ENCODE results near the gene DNAJC24. TPM values are rescaled to one million over a fixed set of nuclear protein-coding genes. Genes with fewer than 3 reads are reported as not detected.

DNAJC24 gene
- total and polyA plus RNA-seq, 9 of the 15 experiments (the other 6 are each of a cell fraction or from before 2014, with no cell fraction given), result 12.2 to 31.9 (median 16.9) TPM

DNA sequence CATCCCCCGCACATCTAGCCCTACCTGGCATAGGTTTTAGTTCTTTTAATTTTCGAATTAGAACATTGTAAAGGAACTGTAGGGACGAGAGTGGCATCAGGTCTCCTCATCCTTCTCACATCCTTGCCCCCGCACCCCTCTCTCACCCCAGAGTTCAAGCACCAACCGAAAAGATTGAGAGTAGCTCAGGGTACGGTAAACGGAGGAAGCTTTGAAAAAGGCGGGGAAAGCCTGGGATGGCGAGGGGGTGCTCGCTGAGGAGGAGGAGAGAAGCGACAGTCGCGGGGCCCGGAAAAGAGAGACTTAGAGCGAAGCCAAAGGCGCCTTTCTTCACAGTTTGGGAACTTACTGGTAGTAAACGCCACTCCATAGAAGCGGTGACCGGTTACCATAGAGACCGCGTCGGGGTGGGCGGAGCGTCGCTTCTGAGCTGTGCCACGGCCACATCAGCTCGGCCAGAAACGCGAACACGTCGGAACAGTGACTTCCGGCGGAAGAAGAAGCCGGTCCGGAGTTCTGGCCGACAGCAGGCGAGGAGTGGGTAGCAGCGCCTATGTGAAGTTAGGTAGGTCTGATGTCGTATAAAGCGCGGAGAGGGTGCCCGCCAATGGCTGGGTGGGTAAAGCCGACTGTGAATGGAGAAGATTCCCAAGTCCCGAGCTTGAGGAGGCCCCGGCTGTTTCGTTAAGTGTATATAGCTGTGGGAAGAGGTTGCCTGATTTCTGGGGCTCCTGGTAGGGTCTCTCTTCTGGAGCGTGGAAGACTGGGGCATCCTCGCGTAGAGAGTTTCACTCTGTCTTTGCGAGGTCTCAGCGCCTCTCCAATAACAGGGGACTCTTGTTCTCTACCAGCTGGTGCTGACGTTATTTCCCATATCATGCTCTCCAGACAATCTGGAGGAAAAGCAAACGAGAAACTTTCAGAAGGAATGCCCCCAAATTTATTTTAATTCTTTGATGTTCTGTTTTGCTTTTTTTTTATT lies at the start of gene DNAJC24, which contains the start of gene DCDC1 (continued):
- TF ChIP-seq ASH1L (IDR thresholded peaks at IDR 0.05; ENCODE audit: borderline replicate concordance, low read depth, partially characterized antibody) (no peak), ZNF140 (CRISPR knock-in tag; IDR thresholded peaks at IDR 0.05) (no peak), ZEB2 (IDR thresholded peaks at IDR 0.05) (peak; percentile 90), HNRNPL (IDR thresholded peaks at IDR 0.05; ENCODE audit: low read depth, low read length) (no peak), ZNF12 (CRISPR knock-in tag; IDR thresholded peaks at IDR 0.05) (no peak), ZNF253 (CRISPR knock-in tag; conservative IDR thresholded peaks at IDR 0.05) (no peak), SAFB (IDR thresholded peaks at IDR 0.05; ENCODE audit: borderline replicate concordance, low read depth, low read length) (no peak), SETDB1 (IDR thresholded peaks at IDR 0.05; ENCODE audit: low read length) (no peak), CAMTA2 (CRISPR knock-in tag; conservative IDR thresholded peaks at IDR 0.05) (no peak), GABPB1 (CRISPR knock-in tag; IDR thresholded peaks at IDR 0.05) (peak; percentile 99), NR1H2 (CRISPR knock-in tag; IDR thresholded peaks at IDR 0.05) (no peak)
- TF ChIP-seq, protein P1, sequence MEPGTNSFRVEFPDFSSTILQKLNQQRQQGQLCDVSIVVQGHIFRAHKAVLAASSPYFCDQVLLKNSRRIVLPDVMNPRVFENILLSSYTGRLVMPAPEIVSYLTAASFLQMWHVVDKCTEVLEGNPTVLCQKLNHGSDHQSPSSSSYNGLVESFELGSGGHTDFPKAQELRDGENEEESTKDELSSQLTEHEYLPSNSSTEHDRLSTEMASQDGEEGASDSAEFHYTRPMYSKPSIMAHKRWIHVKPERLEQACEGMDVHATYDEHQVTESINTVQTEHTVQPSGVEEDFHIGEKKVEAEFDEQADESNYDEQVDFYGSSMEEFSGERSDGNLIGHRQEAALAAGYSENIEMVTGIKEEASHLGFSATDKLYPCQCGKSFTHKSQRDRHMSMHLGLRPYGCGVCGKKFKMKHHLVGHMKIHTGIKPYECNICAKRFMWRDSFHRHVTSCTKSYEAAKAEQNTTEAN (CRISPR knock-in tag; IDR thresholded peaks at IDR 0.05), result no peak
- TF ChIP-seq, protein P2, sequence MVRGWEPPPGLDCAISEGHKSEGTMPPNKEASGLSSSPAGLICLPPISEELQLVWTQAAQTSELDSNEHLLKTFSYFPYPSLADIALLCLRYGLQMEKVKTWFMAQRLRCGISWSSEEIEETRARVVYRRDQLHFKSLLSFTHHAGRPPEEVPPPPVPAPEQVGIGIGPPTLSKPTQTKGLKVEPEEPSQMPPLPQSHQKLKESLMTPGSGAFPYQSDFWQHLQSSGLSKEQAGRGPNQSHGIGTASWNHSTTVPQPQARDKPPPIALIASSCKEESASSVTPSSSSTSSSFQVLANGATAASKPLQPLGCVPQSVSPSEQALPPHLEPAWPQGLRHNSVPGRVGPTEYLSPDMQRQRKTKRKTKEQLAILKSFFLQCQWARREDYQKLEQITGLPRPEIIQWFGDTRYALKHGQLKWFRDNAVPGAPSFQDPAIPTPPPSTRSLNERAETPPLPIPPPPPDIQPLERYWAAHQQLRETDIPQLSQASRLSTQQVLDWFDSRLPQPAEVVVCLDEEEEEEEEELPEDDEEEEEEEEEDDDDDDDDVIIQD (CRISPR knock-in tag; IDR thresholded peaks at IDR 0.05), result no peak

All from K562 (cell line).